Neural progenitor cell (in vitro differentiated cells): ENCODE results near the gene ATP6V1D. TPM values are rescaled to one million over a fixed set of nuclear protein-coding genes. Genes with fewer than 3 reads are reported as not detected.

Experiments used
- DNase-seq: peaks from one replicate; pipeline ENCODE4 v3.0.0-alpha.2; 2016; ENCODE audit warnings: low spot score
- H2AFZ ChIP-seq: fragments of 200-600 bp; sonication (generic); replicated peaks from 2 replicates; pipeline ENCODE4 v1.6.1; 2016; ENCODE audit warnings: antibody characterized with exemption
- H3F3A ChIP-seq: fragments of 200-600 bp; sonication (generic); 2 replicates; pipeline ENCODE4 v1.6.1; 2016; ENCODE audit warnings: antibody characterized with exemption, low read depth
- H3K27ac ChIP-seq: fragments of 200-600 bp; sonication (generic); 2 replicates; pipeline ENCODE4 v1.5.1; 2016; ENCODE audit warnings: mild to moderate bottlenecking
- H3K27me3 ChIP-seq: fragments of 200-600 bp; sonication (generic); 2 replicates; pipeline ENCODE4 v1.6.1; 2016; ENCODE audit warnings: mild to moderate bottlenecking, moderate library complexity
- H3K36me3 ChIP-seq: fragments of 200-600 bp; sonication (generic); 2 replicates; pipeline ENCODE4 v1.5.1; 2016
- H3K4me1 ChIP-seq: fragments of 200-600 bp; sonication (generic); 2 replicates; pipeline ENCODE4 v1.6.1; 2016; ENCODE audit warnings: mixed run types
- H3K4me2 ChIP-seq: fragments of 200-600 bp; sonication (generic); 2 replicates; pipeline ENCODE4 v1.6.1; 2016
- H3K4me3 ChIP-seq: fragments of 200-600 bp; sonication (generic); 2 replicates; pipeline ENCODE4 v1.5.1; 2016
- H3K79me2 ChIP-seq: fragments of 200-600 bp; sonication (generic); 2 replicates; pipeline ENCODE4 v1.6.1; 2016; ENCODE audit warnings: low read depth
- H3K9ac ChIP-seq: fragments of 200-600 bp; sonication (generic); 2 replicates; pipeline ENCODE4 v1.6.1; 2016
- H3K9me3 ChIP-seq: fragments of 200-600 bp; sonication (generic); 2 replicates; pipeline ENCODE4 v1.5.1; 2016; ENCODE audit warnings: low read depth
- H4K20me1 ChIP-seq: fragments of 200-600 bp; sonication (generic); 2 replicates; pipeline ENCODE4 v1.6.1; 2016; ENCODE audit warnings: low read depth
- H3K27ac Mint-ChIP-seq: 3 replicates; pipeline ENCODE4 v1.8.0; 2021; ENCODE audit warnings: mixed read lengths
- H3K27me3 Mint-ChIP-seq: 2 replicates; pipeline ENCODE4 v1.8.0; 2022; ENCODE audit warnings: low read depth, mild to moderate bottlenecking, inconsistent platforms, moderate library complexity, mixed read lengths; ENCODE audit not compliant: insufficient read depth
- H3K36me3 Mint-ChIP-seq: 3 replicates; pipeline ENCODE4 v1.8.0; 2021; ENCODE audit warnings: mixed read lengths
- H3K4me1 Mint-ChIP-seq: 3 replicates; pipeline ENCODE4 v1.8.0; 2021; ENCODE audit warnings: mixed read lengths
- H3K4me3 Mint-ChIP-seq: 3 replicates; pipeline ENCODE4 v1.8.0; 2021; ENCODE audit warnings: mild to moderate bottlenecking, moderate library complexity, mixed read lengths
- H3K9me3 Mint-ChIP-seq: 3 replicates; pipeline ENCODE4 v1.8.0; 2020; ENCODE audit warnings: mixed read lengths
- CTCF ChIP-seq: fragments of 200-600 bp; sonication (generic); IDR thresholded peaks from 2 replicates; pipeline ENCODE4 v1.5.1; 2017; ENCODE audit warnings: antibody characterized with exemption, mild to moderate bottlenecking
- EZH2 ChIP-seq: fragments of 200-600 bp; sonication (generic); IDR thresholded peaks from 2 replicates; pipeline ENCODE4 v1.6.1; 2017; ENCODE audit warnings: antibody characterized with exemption, mild to moderate bottlenecking, moderate library complexity
- EZH2phosphoT487 ChIP-seq: fragments of 200-600 bp; sonication (generic); IDR thresholded peaks from 2 replicates; pipeline ENCODE4 v1.6.1; 2017; ENCODE audit warnings: antibody characterized with exemption
- total RNA-seq: library from RNA; depleted of rRNA; stranded (reverse); fragments of >200 nt; gene quantifications from 2 replicates; pipeline ENCODE4 v1.2.3, GENCODE V29; 2015; ENCODE audit warnings: low replicate concordance

ATP6V1D gene
- total RNA-seq, 1 donor from 2014 or later = 79.9 TPM

- Mint-ChIP-seq H3K4me1 (peaks cover 9% of the 10 kb centered on the region), H3K27me3 (peaks cover 10% of the 10 kb centered on the region), H3K9me3 (no peaks in the 10 kb centered on the region), H3K36me3 (no peaks in the 10 kb centered on the region), H3K27ac (no peak overlapping the region), H3K4me3 (no peak overlapping the region)
- Histone ChIP-seq H4K20me1 (no peaks in the 10 kb centered on the region), H3K4me3 (no peak overlapping the region), H3K27ac (no peak overlapping the region), H3K27me3 (no peaks in the 10 kb centered on the region), H3K9me3 (no peaks in the 10 kb centered on the region), H3F3A (no peaks in the 10 kb centered on the region), H2AFZ (no peak overlapping the region), H3K36me3 (no peaks in the 10 kb centered on the region), H3K4me1 (no peaks in the 10 kb centered on the region), H3K79me2 (no peaks in the 10 kb centered on the region), H3K9ac (no peak overlapping the region), H3K4me2 (no peak overlapping the region)
- DNase-seq = no peak
- TF ChIP-seq EZH2 = no peak
- TF ChIP-seq CTCF = no peak
- no peak for TF ChIP-seq EZH2phosphoT487
These were observed 37.9 kb upstream of the ATP6V1D start for GRCh38 chr14:67397536-67397935.

- Mint-ChIP-seq H3K27me3 (peaks cover 10% of the 10 kb centered on the region), H3K27ac (no peak overlapping the region), H3K9me3 (no peaks in the 10 kb centered on the region), H3K4me1 (peaks cover 9% of the 10 kb centered on the region), H3K4me3 (no peak overlapping the region), H3K36me3 (no peaks in the 10 kb centered on the region)
- Histone ChIP-seq H3K9ac (no peak overlapping the region), H3K9me3 (no peaks in the 10 kb centered on the region), H3K4me3 (no peak overlapping the region), H3K79me2 (no peaks in the 10 kb centered on the region), H3K4me1 (no peaks in the 10 kb centered on the region), H2AFZ (no peak overlapping the region), H3K27ac (no peak overlapping the region), H3K4me2 (no peak overlapping the region), H3K36me3 (no peaks in the 10 kb centered on the region), H3F3A (no peaks in the 10 kb centered on the region), H3K27me3 (no peaks in the 10 kb centered on the region), H4K20me1 (no peaks in the 10 kb centered on the region)
- no peak for DNase-seq
- TF ChIP-seq EZH2phosphoT487 (no peak), EZH2 (no peak), CTCF (no peak)
These were observed 36.9 kb upstream of the ATP6V1D start for GRCh38 chr14:67396381-67396970.

- Mint-ChIP-seq H3K27me3 (peaks cover 11% of the 10 kb centered on the region), H3K4me1 (peaks cover 9% of the 10 kb centered on the region), H3K36me3 (no peaks in the 10 kb centered on the region), H3K4me3 (no peak overlapping the region), H3K27ac (peak overlapping the region; percentile 10), H3K9me3 (no peaks in the 10 kb centered on the region)
- no peak for DNase-seq
- Histone ChIP-seq H3K9ac (no peak overlapping the region), H3K9me3 (no peaks in the 10 kb centered on the region), H3K4me3 (no peak overlapping the region), H3K4me1 (no peaks in the 10 kb centered on the region), H3F3A (no peaks in the 10 kb centered on the region), H3K27me3 (no peaks in the 10 kb centered on the region), H3K36me3 (no peaks in the 10 kb centered on the region), H3K27ac (no peak overlapping the region), H4K20me1 (no peaks in the 10 kb centered on the region), H2AFZ (peak overlapping the region; percentile 50), H3K79me2 (no peaks in the 10 kb centered on the region), H3K4me2 (no peak overlapping the region)
- TF ChIP-seq EZH2 (no peak), EZH2phosphoT487 (no peak), CTCF (no peak)
These were observed 36.2 kb upstream of the ATP6V1D start for GRCh38 chr14:67395876-67396189.
